Hematopoietic multipotent progenitor cell treated with erythropoietin and hydrocortisone succinate and interleukin-3 and kit ligand, for 17 days (in vitro differentiated cells): Measurements from ENCODE around the gene IGIP.

Source experiments
- DNase-seq: peaks from one replicate; pipeline ENCODE4 v3.0.0-alpha.2; 2015; ENCODE audit warnings: low spot score

Gene IGIP

GRCh38 chr5:140125637-140126036 is at the start of gene IGIP:
Gene IGIP, plus strand, starts transcription at chr5:140125937. Its CDS starts 2,540 bp downstream, at chr5:140128477.
- DNase-seq = no peak

- no peak for DNase-seq
Observed at GRCh38 chr5:140076142-140076541, 49.6 kb upstream of the IGIP start.

- no peak for DNase-seq
Observed at GRCh38 chr5:140076788-140077187, 48.9 kb upstream of the IGIP start.

- no peak for DNase-seq
Observed at GRCh38 chr5:140083120-140083519, 42.6 kb upstream of the IGIP start.

- DNase-seq = no peak
Observed at GRCh38 chr5:140083650-140084049, 42.1 kb upstream of the IGIP start.

- no peak for DNase-seq
Observed at GRCh38 chr5:140084541-140084940, 41.2 kb upstream of the IGIP start.

- DNase-seq = no peak
Observed at GRCh38 chr5:140090251-140090650, 35.5 kb upstream of the IGIP start.

GRCh38 chr5:140093179-140093578 is 32.6 kb upstream of the IGIP start:
- no peak for DNase-seq

GRCh38 chr5:140093866-140094265 is 31.9 kb upstream of the IGIP start:
- DNase-seq = no peak

- DNase-seq = no peak
Observed at GRCh38 chr5:140094889-140095288, 30.8 kb upstream of the IGIP start.

GRCh38 chr5:140101179-140101578 is 24.6 kb upstream of the IGIP start:
- no peak for DNase-seq

GRCh38 chr5:140103154-140103553 is 22.6 kb upstream of the IGIP start:
- DNase-seq = no peak

GRCh38 chr5:140104100-140104499 is 21.6 kb upstream of the IGIP start:
- no peak for DNase-seq

- no peak for DNase-seq
Observed at GRCh38 chr5:140106101-140106500, 19.6 kb upstream of the IGIP start.

GRCh38 chr5:140106805-140107311 is 18.9 kb upstream of the IGIP start:
- DNase-seq = no peak

GRCh38 chr5:140107312-140108092 is 18.2 kb upstream of the IGIP start:
- peak; percentile 70 for DNase-seq

GRCh38 chr5:140108093-140109017 is 17.4 kb upstream of the IGIP start:
- DNase-seq = no peak

GRCh38 chr5:140109018-140109758 is 16.5 kb upstream of the IGIP start:
- DNase-seq = no peak

- no peak for DNase-seq
Observed at GRCh38 chr5:140109759-140110645, 15.7 kb upstream of the IGIP start.

GRCh38 chr5:140110646-140110957 is 15.1 kb upstream of the IGIP start:
- no peak for DNase-seq
